Stomach (tissue), 9 donors: ENCODE measurements around the gene TMOD2. TPM values are rescaled to one million over a fixed set of nuclear protein-coding genes. Genes with fewer than 3 reads are reported as not detected.

Experiments
- DNase-seq, 2 donors: peaks; one replicate each; pipeline versions ENCODE4 v3.0.0 to v3.0.0-alpha.2; 2013 to 2019
- H3K27ac ChIP-seq, 5 donors: fragments of 200-600 bp in 4 of 5; sonication (generic) in 4 of 5; one replicate each; pipeline ENCODE4 v1.5.1; 2013 to 2019; ENCODE audit warnings: mild to moderate bottlenecking in 1 of 5, moderate library complexity in 1 of 5
- H3K27me3 ChIP-seq, 3 donors: fragments of 200-600 bp; sonication (generic); one replicate each; pipeline ENCODE4 v1.5.1; 2017 to 2019; ENCODE audit warnings: mixed run types in 1 of 3
- H3K36me3 ChIP-seq, 4 donors: fragments of 200-600 bp; sonication (generic); 1 replicate in 3 of 4; 2 replicates in 1 of 4; pipeline ENCODE4 v1.5.1; 2016 to 2019
- H3K4me1 ChIP-seq, 4 donors: fragments of 200-600 bp; sonication (generic); one replicate each; pipeline ENCODE4 v1.5.1; 2016 to 2019
- H3K4me3 ChIP-seq, 4 donors: fragments of 200-600 bp; sonication (generic) in 3 of 4; one replicate each; pipeline ENCODE4 v1.5.1; 2016 to 2019; ENCODE audit warnings: mild to moderate bottlenecking in 1 of 4
- H3K9me3 ChIP-seq, 4 donors: fragments of 200-600 bp; sonication (generic); one replicate each; pipeline ENCODE4 v1.5.1; 2016 to 2019
- EP300 ChIP-seq: sonication (generic); formaldehyde crosslinking; IDR thresholded peaks from one replicate; pipeline ENCODE4 v1.6.1; 2017; ENCODE audit warnings: antibody characterized with exemption
- POLR2A ChIP-seq, 4 donors: fragments of 450-650 bp; IDR thresholded peaks; one replicate each; pipeline ENCODE4 v1.6.1; 2016; ENCODE audit warnings: antibody characterized with exemption in 4 of 4, control low read depth in 2 of 4, mild to moderate bottlenecking in 1 of 4, moderate library complexity in 1 of 4
- POLR2AphosphoS5 ChIP-seq, 3 donors: sonication (generic); formaldehyde crosslinking; IDR thresholded peaks; one replicate each; pipeline ENCODE4 v1.6.1; 2016; ENCODE audit warnings: antibody characterized with exemption in 3 of 3
- WGBS, 5 donors: extraction: QIAGEN DNeasy Blood & Tissue Kit in 3 of 5; methylation state at CpG; one replicate each; pipeline versions ENCODE4 v1.1.5 to v1.1.7; 2013 to 2018; 5-methylcytosine and 5-hydroxymethylcytosine counted together
- intact Hi-C: fragments of 100-400 bp; cut with DNase I; formaldehyde crosslinking; loops from one replicate; pipeline ENCODE4 v1.15.1; 2023; ENCODE audit warnings: low total_unique reads
- polyA plus RNA-seq, 3 donors: library from polyadenylated mRNA; stranded (reverse); fragments of 200-250 nt; gene quantifications; one replicate each; pipeline ENCODE4 v1.2.3, GENCODE V29; 2013
- total RNA-seq, 5 donors: library from RNA; depleted of rRNA; stranded (reverse); fragments of >200 nt; gene quantifications; one replicate each; pipeline versions ENCODE4 v1.1.0 to v1.2.3, GENCODE V29; 2014 to 2016
- TF ChIP-seq, protein P1 (sequence below), 7 experiments: fragments of 450-650 bp in 4 of 7; fragments of 200-600 bp in 3 of 7; sonication (generic) in 3 of 7; IDR thresholded peaks; one replicate each; pipeline ENCODE4 v1.5.1; 2016 to 2019; ENCODE audit warnings: antibody characterized with exemption in 7 of 7, control low read depth in 2 of 7, mild to moderate bottlenecking in 1 of 7
- donor health status: healthy with polysubstance abuse.
- donor health status: Bipolar disorder and iron deficiency.
- donor health status: healthy.

The TMOD2 gene
- total and polyA plus RNA-seq, 8 donors = 0.87 to 19.3 (median 3.1) TPM

DNA sequence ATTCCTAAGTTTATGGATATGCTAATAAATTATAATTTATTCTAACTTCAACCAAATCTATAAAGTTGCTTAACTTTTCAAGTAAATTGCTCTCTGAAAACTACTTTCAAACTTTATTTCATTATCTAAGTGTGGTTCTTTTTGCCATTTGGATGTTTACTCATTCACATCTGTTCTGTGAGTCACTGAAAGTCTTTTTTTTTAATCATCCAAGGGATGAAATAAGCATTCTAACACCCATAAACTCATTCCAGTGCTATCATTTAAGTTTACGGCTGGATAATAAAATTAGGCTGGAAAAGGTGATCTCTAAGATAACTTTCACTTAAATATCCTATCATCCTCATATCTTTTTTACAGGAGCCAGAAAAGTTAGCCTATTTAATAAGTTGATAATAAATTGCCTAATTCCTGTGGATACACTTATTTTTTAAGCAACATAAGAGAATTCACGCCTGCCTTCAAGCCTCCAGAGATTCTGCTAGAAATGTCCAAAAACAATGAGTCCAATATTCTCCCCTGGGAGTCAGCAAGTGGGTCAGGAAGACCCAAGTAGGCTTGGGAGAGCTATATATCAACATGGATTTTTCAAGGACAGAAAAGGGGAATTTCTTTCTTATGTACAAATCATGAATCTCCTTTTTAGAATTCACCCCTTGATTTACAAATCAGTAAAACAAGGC is 44.3 kb upstream of the TMOD2 start:
- TF ChIP-seq EP300 (no peak), POLR2AphosphoS5 (IDR thresholded peaks at IDR 0.05) (no peak), POLR2A (IDR thresholded peaks at IDR 0.05) (no peak)
- TF ChIP-seq, protein P1, sequence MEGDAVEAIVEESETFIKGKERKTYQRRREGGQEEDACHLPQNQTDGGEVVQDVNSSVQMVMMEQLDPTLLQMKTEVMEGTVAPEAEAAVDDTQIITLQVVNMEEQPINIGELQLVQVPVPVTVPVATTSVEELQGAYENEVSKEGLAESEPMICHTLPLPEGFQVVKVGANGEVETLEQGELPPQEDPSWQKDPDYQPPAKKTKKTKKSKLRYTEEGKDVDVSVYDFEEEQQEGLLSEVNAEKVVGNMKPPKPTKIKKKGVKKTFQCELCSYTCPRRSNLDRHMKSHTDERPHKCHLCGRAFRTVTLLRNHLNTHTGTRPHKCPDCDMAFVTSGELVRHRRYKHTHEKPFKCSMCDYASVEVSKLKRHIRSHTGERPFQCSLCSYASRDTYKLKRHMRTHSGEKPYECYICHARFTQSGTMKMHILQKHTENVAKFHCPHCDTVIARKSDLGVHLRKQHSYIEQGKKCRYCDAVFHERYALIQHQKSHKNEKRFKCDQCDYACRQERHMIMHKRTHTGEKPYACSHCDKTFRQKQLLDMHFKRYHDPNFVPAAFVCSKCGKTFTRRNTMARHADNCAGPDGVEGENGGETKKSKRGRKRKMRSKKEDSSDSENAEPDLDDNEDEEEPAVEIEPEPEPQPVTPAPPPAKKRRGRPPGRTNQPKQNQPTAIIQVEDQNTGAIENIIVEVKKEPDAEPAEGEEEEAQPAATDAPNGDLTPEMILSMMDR (IDR thresholded peaks at IDR 0.05) = no peak
- Histone ChIP-seq H3K27ac (peak overlapping the region in 2 of 5 donors; percentile 41 to 64), H3K9me3 (no peaks in the 10 kb centered on the region), H3K27me3 (no peaks in the 10 kb centered on the region), H3K36me3 (no peaks in the 10 kb centered on the region), H3K4me1 (peaks cover 0 to 16% (median 3%) of the 10 kb centered on the region in 4 donors), H3K4me3 (no peak overlapping the region)
- intact Hi-C loops = no loop called here
- 72 to 90% (median 84%) methylated on average over 2 of the region's 2 CpGs for WGBS, 5 donors
- no peak for DNase-seq

DNA sequence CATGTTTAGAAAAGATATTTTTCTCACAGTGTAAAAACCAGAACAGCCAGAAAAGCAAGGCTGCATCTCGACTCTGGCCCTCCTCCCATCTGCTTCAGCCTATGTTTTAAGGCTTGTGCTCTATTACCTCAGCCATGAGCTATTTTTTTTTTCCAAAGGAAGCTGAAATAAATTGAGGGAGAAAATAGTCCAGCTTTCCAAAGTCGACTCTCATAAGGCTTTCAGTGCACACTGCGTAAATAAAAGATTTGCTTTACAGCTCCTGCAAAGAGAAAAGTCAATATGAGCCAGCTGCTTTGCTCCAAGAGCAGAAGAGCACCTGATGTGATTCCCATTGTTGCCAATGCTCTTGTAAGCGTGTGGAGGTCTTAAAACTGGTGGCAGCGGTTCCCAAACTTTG is 43.4 kb upstream of the TMOD2 start:
- H3K27ac ChIP-seq = peak overlapping the region in 2 of 5 donors; percentile 41 to 64
- no peaks in the 10 kb centered on the region for H3K27me3 ChIP-seq
- intact Hi-C loops = no loop called here
- no peaks in the 10 kb centered on the region for H3K36me3 ChIP-seq
- peaks cover 0 to 16% (median 3%) of the 10 kb centered on the region in 4 donors for H3K4me1 ChIP-seq
- 18 to 25% (median 20%) methylated on average over 5 of the region's 5 CpGs for WGBS, 5 donors
- no peak overlapping the region for H3K4me3 ChIP-seq
- H3K9me3 ChIP-seq = no peaks in the 10 kb centered on the region
- peak in 1 of 2 donors; percentile 86 for DNase-seq
- TF ChIP-seq POLR2A (IDR thresholded peaks at IDR 0.05) (no peak), EP300 (no peak), POLR2AphosphoS5 (IDR thresholded peaks at IDR 0.05) (no peak)
- TF ChIP-seq, protein P1 (IDR thresholded peaks at IDR 0.05) = no peak

DNA sequence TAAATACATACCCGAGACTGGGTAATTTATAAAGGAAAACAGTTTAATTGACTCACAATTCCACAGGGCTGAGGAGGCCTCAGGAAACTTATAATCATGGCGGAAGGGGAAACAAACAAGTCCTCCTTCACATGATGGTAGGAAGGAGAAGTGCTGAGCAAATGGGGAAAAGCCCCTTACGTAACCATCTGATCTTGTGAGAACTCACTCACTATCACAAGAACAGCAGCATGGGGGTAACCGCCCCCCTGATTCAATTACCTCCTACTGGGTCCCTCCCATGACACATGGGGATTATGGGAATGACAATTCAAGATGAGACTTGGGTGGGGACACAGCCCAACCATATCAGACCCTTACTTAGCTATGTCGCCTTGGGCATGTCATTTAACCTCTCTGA is 42.4 kb upstream of the TMOD2 start:
- Histone ChIP-seq H3K36me3 (no peaks in the 10 kb centered on the region), H3K27ac (no peak overlapping the region), H3K4me1 (peaks cover 0 to 16% (median 3%) of the 10 kb centered on the region in 4 donors), H3K4me3 (no peak overlapping the region), H3K9me3 (no peaks in the 10 kb centered on the region), H3K27me3 (no peaks in the 10 kb centered on the region)
- 84 to 94% (median 89%) methylated on average over 5 of the region's 5 CpGs for WGBS, 5 donors
- TF ChIP-seq, protein P1 (IDR thresholded peaks at IDR 0.05) = no peak
- no peak for TF ChIP-seq POLR2A (IDR thresholded peaks at IDR 0.05)
- no peak for TF ChIP-seq EP300
- TF ChIP-seq POLR2AphosphoS5 (IDR thresholded peaks at IDR 0.05) = no peak
- intact Hi-C loops = no loop called here
- no peak for DNase-seq

DNA sequence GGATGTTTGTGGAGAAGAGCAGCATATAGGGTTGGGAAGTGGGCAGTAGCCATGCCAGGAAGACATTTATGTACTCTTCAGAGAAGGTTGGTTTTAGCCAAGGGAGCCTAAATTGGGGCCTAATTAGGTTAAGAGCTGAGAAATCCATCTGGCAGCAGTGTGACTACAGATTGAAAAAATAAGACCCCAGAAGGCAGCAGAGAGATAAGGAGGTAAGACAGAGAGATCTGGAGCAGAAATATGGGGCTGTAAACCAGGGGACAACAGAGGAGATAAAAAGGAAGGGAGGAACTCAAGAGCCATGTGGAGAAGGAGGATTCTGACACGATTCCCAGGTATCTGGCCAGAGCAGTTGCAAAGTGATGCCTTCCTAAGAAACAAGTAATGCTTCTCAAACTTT is 37.2 kb upstream of the TMOD2 start:
- no peak for DNase-seq
- Histone ChIP-seq H3K27me3 (no peaks in the 10 kb centered on the region), H3K4me3 (no peak overlapping the region), H3K9me3 (no peaks in the 10 kb centered on the region), H3K4me1 (no peaks in the 10 kb centered on the region), H3K36me3 (no peaks in the 10 kb centered on the region), H3K27ac (no peak overlapping the region)
- 83 to 88% (median 87%) methylated on average over 1 of the region's 1 CpG for WGBS, 5 donors
- intact Hi-C loops = no loop called here
- TF ChIP-seq, protein P1 (IDR thresholded peaks at IDR 0.05) = no peak
- TF ChIP-seq POLR2AphosphoS5 (IDR thresholded peaks at IDR 0.05) (no peak), POLR2A (IDR thresholded peaks at IDR 0.05) (no peak), EP300 (no peak)
